ENCODE data around the gene DYSF.

Gene DYSF

GRCh38 chr2:71458413-71459083 lies 5.2 kb downstream of the DYSF start:
- TF ChIP-seq POLR2AphosphoS5 (IDR thresholded peaks at IDR 0.05; ENCODE audit: low read depth, low read length) (no peak), POLR2A (IDR thresholded peaks at IDR 0.05; ENCODE audit: low read depth, low read length) (no peak), TAF1 (IDR thresholded peaks at IDR 0.05; ENCODE audit: borderline replicate concordance, low read depth, low read length) (no peak)
- DNase-seq (ENCODE audit: insufficient read length) (no peak), FAIRE-seq (no peak)

GRCh38 chr2:71459084-71459431 lies 5.7 kb downstream of the DYSF start:
- DNase-seq (ENCODE audit: insufficient read length) (no peak), FAIRE-seq (no peak)
- TF ChIP-seq TAF1 (IDR thresholded peaks at IDR 0.05; ENCODE audit: borderline replicate concordance, low read depth, low read length) (no peak), POLR2AphosphoS5 (IDR thresholded peaks at IDR 0.05; ENCODE audit: low read depth, low read length) (no peak), POLR2A (IDR thresholded peaks at IDR 0.05; ENCODE audit: low read depth, low read length) (no peak)

GRCh38 chr2:71460056-71460455 lies 6.7 kb downstream of the DYSF start:
- no peak for DNase-seq (ENCODE audit: insufficient read length)
- FAIRE-seq = no peak
- TF ChIP-seq TAF1 (IDR thresholded peaks at IDR 0.05; ENCODE audit: borderline replicate concordance, low read depth, low read length) (no peak), POLR2AphosphoS5 (IDR thresholded peaks at IDR 0.05; ENCODE audit: low read depth, low read length) (no peak), POLR2A (IDR thresholded peaks at IDR 0.05; ENCODE audit: low read depth, low read length) (no peak)

- no peak for TF ChIP-seq POLR2AphosphoS5 (IDR thresholded peaks at IDR 0.05; ENCODE audit: low read depth, low read length)
- TF ChIP-seq TAF1 (IDR thresholded peaks at IDR 0.05; ENCODE audit: borderline replicate concordance, low read depth, low read length) = no peak
- no peak for TF ChIP-seq POLR2A (IDR thresholded peaks at IDR 0.05; ENCODE audit: low read depth, low read length)
- FAIRE-seq (no peak), DNase-seq (ENCODE audit: insufficient read length) (no peak)
Observed at GRCh38 chr2:71460595-71461303, 7.4 kb downstream of the DYSF start.

GRCh38 chr2:71461304-71461671 lies 7.9 kb downstream of the DYSF start:
- FAIRE-seq (no peak), DNase-seq (ENCODE audit: insufficient read length) (no peak)
- no peak for TF ChIP-seq POLR2AphosphoS5 (IDR thresholded peaks at IDR 0.05; ENCODE audit: low read depth, low read length)
- no peak for TF ChIP-seq TAF1 (IDR thresholded peaks at IDR 0.05; ENCODE audit: borderline replicate concordance, low read depth, low read length)
- TF ChIP-seq POLR2A (IDR thresholded peaks at IDR 0.05; ENCODE audit: low read depth, low read length) = no peak

GRCh38 chr2:71462056-71462605 lies 8.8 kb downstream of the DYSF start:
- FAIRE-seq (no peak), DNase-seq (ENCODE audit: insufficient read length) (no peak)
- TF ChIP-seq TAF1 (IDR thresholded peaks at IDR 0.05; ENCODE audit: borderline replicate concordance, low read depth, low read length) (no peak), POLR2AphosphoS5 (IDR thresholded peaks at IDR 0.05; ENCODE audit: low read depth, low read length) (no peak), POLR2A (IDR thresholded peaks at IDR 0.05; ENCODE audit: low read depth, low read length) (no peak)

- no peak for TF ChIP-seq POLR2A (IDR thresholded peaks at IDR 0.05; ENCODE audit: low read depth, low read length)
- TF ChIP-seq TAF1 (IDR thresholded peaks at IDR 0.05; ENCODE audit: borderline replicate concordance, low read depth, low read length) = no peak
- no peak for TF ChIP-seq POLR2AphosphoS5 (IDR thresholded peaks at IDR 0.05; ENCODE audit: low read depth, low read length)
- no peak for DNase-seq (ENCODE audit: insufficient read length)
- FAIRE-seq = no peak
Observed at GRCh38 chr2:71462641-71463341, 9.4 kb downstream of the DYSF start.

GRCh38 chr2:71463342-71463654 lies 9.9 kb downstream of the DYSF start:
- FAIRE-seq (no peak), DNase-seq (ENCODE audit: insufficient read length) (no peak)
- no peak for TF ChIP-seq POLR2A (IDR thresholded peaks at IDR 0.05; ENCODE audit: low read depth, low read length)
- TF ChIP-seq TAF1 (IDR thresholded peaks at IDR 0.05; ENCODE audit: borderline replicate concordance, low read depth, low read length) = no peak
- no peak for TF ChIP-seq POLR2AphosphoS5 (IDR thresholded peaks at IDR 0.05; ENCODE audit: low read depth, low read length)

GRCh38 chr2:71464389-71464788 lies 11.0 kb downstream of the DYSF start:
- FAIRE-seq (no peak), DNase-seq (ENCODE audit: insufficient read length) (no peak)
- TF ChIP-seq POLR2A (IDR thresholded peaks at IDR 0.05; ENCODE audit: low read depth, low read length) = no peak
- TF ChIP-seq TAF1 (IDR thresholded peaks at IDR 0.05; ENCODE audit: borderline replicate concordance, low read depth, low read length) = no peak
- no peak for TF ChIP-seq POLR2AphosphoS5 (IDR thresholded peaks at IDR 0.05; ENCODE audit: low read depth, low read length)

- TF ChIP-seq POLR2AphosphoS5 (IDR thresholded peaks at IDR 0.05; ENCODE audit: low read depth, low read length) = no peak
- TF ChIP-seq TAF1 (IDR thresholded peaks at IDR 0.05; ENCODE audit: borderline replicate concordance, low read depth, low read length) = no peak
- no peak for TF ChIP-seq POLR2A (IDR thresholded peaks at IDR 0.05; ENCODE audit: low read depth, low read length)
- DNase-seq (ENCODE audit: insufficient read length) (no peak), FAIRE-seq (no peak)
Observed at GRCh38 chr2:71465356-71465755, 12.0 kb downstream of the DYSF start.

- TF ChIP-seq TAF1 (IDR thresholded peaks at IDR 0.05; ENCODE audit: borderline replicate concordance, low read depth, low read length) = no peak
- TF ChIP-seq POLR2A (IDR thresholded peaks at IDR 0.05; ENCODE audit: low read depth, low read length) = no peak
- TF ChIP-seq POLR2AphosphoS5 (IDR thresholded peaks at IDR 0.05; ENCODE audit: low read depth, low read length) = no peak
- DNase-seq (ENCODE audit: insufficient read length) (no peak), FAIRE-seq (no peak)
Observed at GRCh38 chr2:71465961-71466300, 12.6 kb downstream of the DYSF start.
